Activated T-cell treated with anti-CD3 and anti-CD28 coated beads for 24 hours (primary cell): ENCODE data around the gene DOCK3.
"Not testable (repeated sequence)": the region's sequence is repeated elsewhere in the genome, so short reads cannot be mapped to it uniquely, and the experiment has no call there.

Experiments
- DNase-seq: peaks from one replicate; pipeline ENCODE4 v3.0.0-alpha.2; 2020; ENCODE audit warnings: low read depth

The DOCK3 gene

GRCh38 chr3:51102396-51102795, 427.7 kb downstream of the DOCK3 start:
- no peak for DNase-seq

GRCh38 chr3:51106242-51106876, 431.6 kb downstream of the DOCK3 start:
- DNase-seq, result no peak

GRCh38 chr3:51110586-51110985, 435.9 kb downstream of the DOCK3 start:
- no peak for DNase-seq

GRCh38 chr3:51122944-51123343, 448.2 kb downstream of the DOCK3 start:
- DNase-seq, result no peak

GRCh38 chr3:51123531-51123930, 448.8 kb downstream of the DOCK3 start:
- DNase-seq, result no peak

GRCh38 chr3:51131607-51132006, 456.9 kb downstream of the DOCK3 start:
- not testable (repeated sequence) for DNase-seq

- no peak for DNase-seq
Observed at GRCh38 chr3:51137715-51138114, 463.0 kb downstream of the DOCK3 start.

GRCh38 chr3:51139616-51140015, 464.9 kb downstream of the DOCK3 start:
- no peak for DNase-seq

GRCh38 chr3:51141573-51141972, 466.8 kb downstream of the DOCK3 start:
- no peak for DNase-seq

- no peak for DNase-seq
Observed at GRCh38 chr3:51145811-51146585, 471.3 kb downstream of the DOCK3 start.

- no peak for DNase-seq
Observed at GRCh38 chr3:51146781-51147180, 472.1 kb downstream of the DOCK3 start.

GRCh38 chr3:51156147-51156546, 481.4 kb downstream of the DOCK3 start:
- no peak for DNase-seq

GRCh38 chr3:51163051-51163450, 488.3 kb downstream of the DOCK3 start:
- DNase-seq, result no peak

GRCh38 chr3:51173518-51174271, 499.0 kb downstream of the DOCK3 start:
- no peak for DNase-seq

GRCh38 chr3:51176923-51177322, 502.2 kb downstream of the DOCK3 start:
- DNase-seq, result no peak

GRCh38 chr3:51186446-51186845, 511.7 kb downstream of the DOCK3 start:
- DNase-seq, result not testable (repeated sequence)

- no peak for DNase-seq
Observed at GRCh38 chr3:51190199-51190598, 515.5 kb downstream of the DOCK3 start.

GRCh38 chr3:51190827-51191226, 516.1 kb downstream of the DOCK3 start:
- DNase-seq, result no peak

- no peak for DNase-seq
Observed at GRCh38 chr3:51191768-51192167, 517.0 kb downstream of the DOCK3 start.

- DNase-seq, result no peak
Observed at GRCh38 chr3:51198477-51198876, 523.8 kb downstream of the DOCK3 start.

GRCh38 chr3:51199296-51199695, 524.6 kb downstream of the DOCK3 start:
- not testable (repeated sequence) for DNase-seq

- DNase-seq, result no peak
Observed at GRCh38 chr3:51216291-51216690, 541.6 kb downstream of the DOCK3 start.

- no peak for DNase-seq
Observed at GRCh38 chr3:51221959-51222358, 547.2 kb downstream of the DOCK3 start.
